CD14-positive monocyte (primary cell): Measurements from ENCODE around the gene CLDN5. TPM values are rescaled to one million over a fixed set of nuclear protein-coding genes. Genes with fewer than 3 reads are reported as not detected.
A peak's percentile ranks its signal among the peaks of the same experiment; 100 is the strongest.

Experiments
- DNase-seq, 3 donors: peaks; one replicate each; pipeline ENCODE4 v3.0.0-alpha.2; 2011 to 2022
- H2AFZ ChIP-seq: 2 replicates; pipeline ENCODE4 v1.6.0; 2012; ENCODE audit warnings: mild to moderate bottlenecking, low read depth, low read length, inconsistent platforms; ENCODE audit not compliant: insufficient read depth, poor library complexity, severe bottlenecking
- H3K27ac ChIP-seq, 2 donors: 1 replicate in 1 of 2; 2 replicates in 1 of 2; pipeline ENCODE4 v1.5.1; 2012 to 2013; ENCODE audit warnings: low read length in 2 of 2, control low read depth in 1 of 2, inconsistent platforms in 1 of 2, low read depth in 1 of 2, mild to moderate bottlenecking in 1 of 2
- H3K27me3 ChIP-seq, 2 donors: one replicate each; pipeline versions ENCODE4 v1.6.0 to v1.6.1; 2011 to 2013; ENCODE audit warnings: low read length in 2 of 2; ENCODE audit not compliant: control insufficient read depth in 2 of 2, insufficient read depth in 2 of 2
- H3K36me3 ChIP-seq, 2 donors: replicated peaks in 1 of 2; 1 replicate in 1 of 2; 2 replicates in 1 of 2; pipeline versions ENCODE4 v1.5.1 to v1.6.1; 2012 to 2013; ENCODE audit warnings: low read length in 2 of 2, control low read depth in 1 of 2, inconsistent platforms in 1 of 2, mild to moderate bottlenecking in 1 of 2; ENCODE audit not compliant: insufficient read depth in 2 of 2, control insufficient read depth in 1 of 2
- H3K4me1 ChIP-seq, 2 donors: 1 replicate in 1 of 2; 2 replicates in 1 of 2; pipeline versions ENCODE4 v1.5.1 to v1.6.1; 2012 to 2013; ENCODE audit warnings: low read length in 2 of 2, control low read depth in 1 of 2, inconsistent platforms in 1 of 2, mild to moderate bottlenecking in 1 of 2, moderate library complexity in 1 of 2; ENCODE audit not compliant: insufficient read depth in 2 of 2, control insufficient read depth in 1 of 2
- H3K4me2 ChIP-seq: replicated peaks from 2 replicates; pipeline ENCODE3; 2012; ENCODE audit warnings: low read length, moderate library complexity, mild to moderate bottlenecking; ENCODE audit not compliant: poor library complexity, severe bottlenecking; ENCODE audit errors: extremely low read depth
- H3K4me3 ChIP-seq, 3 experiments: fragments of 200-600 bp in 1 of 3; sonication (generic) in 1 of 3; replicated peaks in 1 of 3; 1 replicate in 2 of 3; 2 replicates in 1 of 3; pipeline ENCODE4 v1.5.1; 2011 to 2013; ENCODE audit warnings: low read length in 3 of 3, mild to moderate bottlenecking in 3 of 3, control low read depth in 2 of 3, low read depth in 2 of 3, inconsistent platforms in 1 of 3, moderate library complexity in 1 of 3
- H3K79me2 ChIP-seq: 2 replicates; pipeline ENCODE4 v1.6.0; 2012; ENCODE audit warnings: mild to moderate bottlenecking, control low read depth, inconsistent platforms, low read length, moderate library complexity; ENCODE audit not compliant: insufficient read depth
- H3K9ac ChIP-seq: 2 replicates; pipeline ENCODE4 v1.6.0; 2017; ENCODE audit warnings: low read length, mild to moderate bottlenecking; ENCODE audit not compliant: insufficient read depth, poor library complexity, severe bottlenecking
- H3K9me3 ChIP-seq, 2 donors: replicated peaks in 1 of 2; 1 replicate in 1 of 2; 2 replicates in 1 of 2; pipeline versions ENCODE4 v1.5.1 to v1.6.1; 2012 to 2013; ENCODE audit warnings: low read length in 2 of 2, control low read depth in 1 of 2; ENCODE audit not compliant: control insufficient read depth in 1 of 2, insufficient read depth in 1 of 2
- H4K20me1 ChIP-seq: 2 replicates; pipeline ENCODE4 v1.6.0; 2012; ENCODE audit warnings: mild to moderate bottlenecking, low read length, control low read depth, moderate library complexity; ENCODE audit not compliant: insufficient read depth
- H3K27ac Mint-ChIP-seq, 7 donors: one replicate each; pipeline ENCODE4 v1.8.0; 2020; ENCODE audit warnings: mild to moderate bottlenecking in 7 of 7, mixed read lengths in 7 of 7, moderate library complexity in 6 of 7, inconsistent platforms in 2 of 7
- H3K27me3 Mint-ChIP-seq, 3 donors: one replicate each; pipeline ENCODE4 v1.8.0; 2021 to 2022; ENCODE audit warnings: low read depth in 3 of 3, mild to moderate bottlenecking in 3 of 3, mixed read lengths in 3 of 3, moderate library complexity in 3 of 3, inconsistent platforms in 1 of 3
- H3K36me3 Mint-ChIP-seq, 2 donors: one replicate each; pipeline ENCODE4 v1.8.0; 2020; ENCODE audit warnings: mixed read lengths in 2 of 2, inconsistent platforms in 1 of 2, mild to moderate bottlenecking in 1 of 2
- H3K4me1 Mint-ChIP-seq: one replicate; pipeline ENCODE4 v1.8.0; 2020; ENCODE audit warnings: mild to moderate bottlenecking, mixed read lengths
- H3K4me3 Mint-ChIP-seq, 2 donors: one replicate each; pipeline ENCODE4 v1.8.0; 2020; ENCODE audit warnings: mild to moderate bottlenecking in 2 of 2, mixed read lengths in 2 of 2, moderate library complexity in 1 of 2
- H3K9me3 Mint-ChIP-seq, 7 donors: one replicate each; pipeline ENCODE4 v1.8.0; 2020 to 2022; ENCODE audit warnings: mixed read lengths in 7 of 7, mild to moderate bottlenecking in 6 of 7, moderate library complexity in 6 of 7, inconsistent platforms in 2 of 7
- CTCF ChIP-seq: fragments of 200-600 bp; IDR thresholded peaks from one replicate; pipeline ENCODE4 v1.8.0; 2022; ENCODE audit warnings: antibody characterized with exemption, mild to moderate bottlenecking
- WGBS: methylation state at CpG from one replicate; pipeline ENCODE4 v1.1.5; 2013; ENCODE audit warnings: missing lambda C conversion rate; ENCODE audit not compliant: insufficient coverage; 5-methylcytosine and 5-hydroxymethylcytosine counted together
- intact Hi-C, 2 donors: fragments of 100-400 bp; cut with micrococcal nuclease; formaldehyde crosslinking; loops; one replicate each; pipeline versions ENCODE4 v1.15.0 to v1.15.1; 2023
- polyA plus RNA-seq, 3 donors: library from polyadenylated mRNA; depleted of rRNA in 1 of 3; unstranded in 2 of 3; stranded (reverse) in 1 of 3; fragments of 300-500 nt in 2 of 3; fragments of >200 nt in 1 of 3; fragmentation: Illumina TruSeq in 2 of 3; gene quantifications; 1 replicate in 2 of 3; 2 replicates in 1 of 3; pipeline ENCODE4 v1.2.3, GENCODE V29; 2012 to 2021

CLDN5 gene
- polyA plus RNA-seq, 3 donors, result 0.05 to 0.35 (median 0.27) TPM

DNA sequence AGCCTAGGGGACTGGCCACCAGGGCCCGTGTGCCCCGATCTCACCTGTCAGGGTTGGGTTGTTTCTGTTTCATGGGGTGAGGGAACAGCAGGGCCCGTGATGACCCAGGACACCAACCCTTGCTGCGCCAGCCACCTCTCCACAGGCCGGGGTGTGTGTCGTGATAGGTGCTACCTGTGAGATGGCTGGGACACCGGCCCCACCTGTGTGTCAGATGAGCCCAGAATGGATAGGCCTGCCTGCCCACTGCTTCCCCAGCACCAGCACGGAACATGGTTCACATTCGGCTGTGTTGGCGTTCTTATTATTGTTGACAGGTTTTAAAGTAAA, 7.1 kb downstream of the CLDN5 start:
- no peak overlapping the region for H3K4me3 Mint-ChIP-seq
- no peaks in the 10 kb centered on the region for H3K4me1 Mint-ChIP-seq
- H3K27me3 Mint-ChIP-seq, result peaks cover 3 to 5% (median 5%) of the 10 kb centered on the region in 3 donors
- Histone ChIP-seq H3K36me3 (peaks cover 5 to 39% of the 10 kb centered on the region in 2 donors), H3K4me2 (no peak overlapping the region), H3K27ac (no peak overlapping the region), H3K9me3 (no peaks in the 10 kb centered on the region), H3K27me3 (peaks cover 0 to 4% of the 10 kb centered on the region in 2 donors), H3K9ac (no peak overlapping the region), H2AFZ (no peak overlapping the region), H3K4me1 (no peaks in the 10 kb centered on the region), H3K4me3 (no peak overlapping the region), H3K79me2 (no peaks in the 10 kb centered on the region), H4K20me1 (no peaks in the 10 kb centered on the region)
- H3K9me3 Mint-ChIP-seq, result peaks cover 0 to 4% (median 1%) of the 10 kb centered on the region in 7 donors
- DNase-seq, result no peak
- peaks cover 54 to 81% of the 10 kb centered on the region in 2 donors for H3K36me3 Mint-ChIP-seq
- no peak overlapping the region for H3K27ac Mint-ChIP-seq
- WGBS, result 100% methylated on average over 2 of the region's 10 CpGs
- no peak for TF ChIP-seq CTCF
- intact Hi-C loops, result no loop called here

DNA sequence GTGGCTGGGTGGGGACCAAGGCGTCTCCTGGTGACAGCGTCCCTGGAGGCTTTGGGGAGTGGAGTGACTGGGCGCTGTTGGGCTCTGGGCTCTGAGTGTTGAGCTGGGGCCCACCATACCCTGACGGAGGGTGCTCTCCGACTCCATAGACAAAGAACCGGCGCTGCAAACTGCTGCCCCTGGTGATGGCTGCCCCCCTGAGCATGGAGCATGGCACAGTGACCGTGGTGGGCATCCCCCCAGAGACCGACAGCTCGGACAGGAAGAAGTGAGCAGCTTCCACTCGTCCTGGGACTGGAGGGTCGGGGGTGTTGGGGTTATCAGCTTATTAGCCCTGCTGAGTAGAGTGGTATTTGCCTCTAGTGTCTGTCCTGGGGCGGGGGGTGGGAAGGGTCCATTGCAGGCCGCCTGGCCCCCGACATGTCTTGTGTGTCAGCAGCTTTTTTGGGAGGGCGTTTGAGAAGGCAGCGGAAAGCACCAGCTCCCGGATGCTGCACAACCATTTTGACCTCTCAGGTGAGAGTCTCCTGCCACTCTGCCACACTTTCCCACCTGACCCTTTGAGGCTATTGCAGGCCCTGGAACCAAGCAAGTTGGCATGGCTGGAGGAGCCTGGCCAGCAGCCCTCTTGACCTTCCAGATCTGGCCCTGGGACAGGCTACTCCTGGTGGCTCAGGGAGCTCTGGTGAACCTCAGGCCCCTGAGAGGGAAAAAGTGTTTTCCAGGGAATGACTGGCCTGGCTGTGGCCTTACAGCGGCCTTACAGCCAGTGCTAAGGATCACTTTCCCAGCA, 7.6 kb downstream of the CLDN5 start:
- Mint-ChIP-seq H3K4me3 (no peak overlapping the region), H3K9me3 (peaks cover 0 to 4% (median 1%) of the 10 kb centered on the region in 7 donors), H3K4me1 (no peaks in the 10 kb centered on the region), H3K27ac (peak overlapping the region in 1 of 7 donors; percentile 19), H3K27me3 (peaks cover 0 to 3% (median 2%) of the 10 kb centered on the region in 3 donors), H3K36me3 (peaks cover 55 to 82% of the 10 kb centered on the region in 2 donors)
- H2AFZ ChIP-seq, result no peak overlapping the region
- no peak overlapping the region for H3K9ac ChIP-seq
- H3K9me3 ChIP-seq, result no peaks in the 10 kb centered on the region
- H3K27ac ChIP-seq, result no peak overlapping the region
- no peaks in the 10 kb centered on the region for H3K27me3 ChIP-seq
- H4K20me1 ChIP-seq, result no peaks in the 10 kb centered on the region
- H3K4me3 ChIP-seq, result no peak overlapping the region
- no peak for DNase-seq
- no peaks in the 10 kb centered on the region for H3K79me2 ChIP-seq
- H3K4me1 ChIP-seq, result no peaks in the 10 kb centered on the region
- no peak overlapping the region for H3K4me2 ChIP-seq
- whole genome bisulfite sequencing, result 96% methylated on average over 18 of the region's 19 CpGs
- H3K36me3 ChIP-seq, result peaks cover 5 to 44% of the 10 kb centered on the region in 2 donors
- intact Hi-C loops, result no loop called here
- no peak for TF ChIP-seq CTCF
